ENCODE results near the gene INPP5D.

DNA sequence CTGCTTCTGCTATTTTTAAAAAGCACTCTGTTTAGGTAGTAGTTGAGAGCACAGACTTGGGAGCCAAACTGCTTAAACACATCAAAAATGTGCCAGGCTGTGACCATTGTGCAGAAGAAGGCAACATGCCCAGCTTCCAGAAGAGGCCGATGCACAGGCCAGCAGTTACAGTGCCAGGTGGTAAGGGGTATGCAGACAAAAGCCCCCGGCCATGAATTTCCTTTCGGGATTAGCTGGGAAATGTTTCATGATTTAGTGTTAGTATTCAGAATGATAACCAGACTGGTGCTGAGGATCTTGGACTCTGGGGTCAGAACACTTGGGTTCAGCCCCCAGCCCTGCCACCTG is 151.4 kb downstream of the INPP5D start:
- no peak for TF ChIP-seq EZH2 (IDR thresholded peaks at IDR 0.05; ENCODE audit: borderline replicate concordance, low read length)
- TF ChIP-seq, protein P1, sequence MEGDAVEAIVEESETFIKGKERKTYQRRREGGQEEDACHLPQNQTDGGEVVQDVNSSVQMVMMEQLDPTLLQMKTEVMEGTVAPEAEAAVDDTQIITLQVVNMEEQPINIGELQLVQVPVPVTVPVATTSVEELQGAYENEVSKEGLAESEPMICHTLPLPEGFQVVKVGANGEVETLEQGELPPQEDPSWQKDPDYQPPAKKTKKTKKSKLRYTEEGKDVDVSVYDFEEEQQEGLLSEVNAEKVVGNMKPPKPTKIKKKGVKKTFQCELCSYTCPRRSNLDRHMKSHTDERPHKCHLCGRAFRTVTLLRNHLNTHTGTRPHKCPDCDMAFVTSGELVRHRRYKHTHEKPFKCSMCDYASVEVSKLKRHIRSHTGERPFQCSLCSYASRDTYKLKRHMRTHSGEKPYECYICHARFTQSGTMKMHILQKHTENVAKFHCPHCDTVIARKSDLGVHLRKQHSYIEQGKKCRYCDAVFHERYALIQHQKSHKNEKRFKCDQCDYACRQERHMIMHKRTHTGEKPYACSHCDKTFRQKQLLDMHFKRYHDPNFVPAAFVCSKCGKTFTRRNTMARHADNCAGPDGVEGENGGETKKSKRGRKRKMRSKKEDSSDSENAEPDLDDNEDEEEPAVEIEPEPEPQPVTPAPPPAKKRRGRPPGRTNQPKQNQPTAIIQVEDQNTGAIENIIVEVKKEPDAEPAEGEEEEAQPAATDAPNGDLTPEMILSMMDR (IDR thresholded peaks at IDR 0.05; ENCODE audit: low read length) = no peak

Measured in OCI-LY1 (cell line).